GM23338 (cell line): ENCODE data around the gene IFITM10. TPM values are rescaled to one million over a fixed set of nuclear protein-coding genes. Genes with fewer than 3 reads are reported as not detected.

Source experiments
- ATAC-seq: fragments of 200-7000 bp; cut with Tn5 transposase; 3 replicates; pipeline ENCODE4 v1.9.1; 2020
- DNase-seq: peaks from one replicate; pipeline ENCODE4 v3.0.0-alpha.2; 2015; ENCODE audit warnings: low spot score
- H2AFZ ChIP-seq: fragments of 200-600 bp; sonication (generic); 2 replicates; pipeline ENCODE4 v1.8.0; 2016; ENCODE audit warnings: antibody characterized with exemption, mild to moderate bottlenecking, moderate library complexity
- H3F3A ChIP-seq: fragments of 200-600 bp; sonication (generic); replicated peaks from 2 replicates; pipeline ENCODE4 v1.8.0; 2017; ENCODE audit warnings: antibody characterized with exemption, mixed run types, low read depth
- H3K27ac ChIP-seq: fragments of 200-600 bp; sonication (generic); 2 replicates; pipeline ENCODE4 v1.6.1; 2016; ENCODE audit warnings: low read depth
- H3K27me3 ChIP-seq: fragments of 200-600 bp; sonication (generic); 2 replicates; pipeline ENCODE4 v1.8.0; 2016; ENCODE audit warnings: mild to moderate bottlenecking, mixed run types, moderate library complexity; ENCODE audit not compliant: insufficient read depth
- H3K36me3 ChIP-seq: fragments of 200-600 bp; sonication (generic); 2 replicates; pipeline ENCODE4 v1.8.0; 2016; ENCODE audit warnings: mild to moderate bottlenecking; ENCODE audit not compliant: insufficient read depth
- H3K4me1 ChIP-seq: fragments of 200-600 bp; sonication (generic); 2 replicates; pipeline ENCODE4 v1.8.0; 2016; ENCODE audit warnings: mild to moderate bottlenecking, moderate library complexity; ENCODE audit not compliant: insufficient read depth
- H3K4me2 ChIP-seq: fragments of 200-600 bp; sonication (generic); 2 replicates; pipeline ENCODE4 v1.7.1; 2017; ENCODE audit warnings: mixed run types
- H3K4me3 ChIP-seq: fragments of 200-600 bp; sonication (generic); 2 replicates; pipeline ENCODE4 v1.6.1; 2016; ENCODE audit warnings: mixed run types
- H3K79me2 ChIP-seq: fragments of 200-600 bp; sonication (generic); replicated peaks from 2 replicates; pipeline ENCODE4 v1.8.0; 2017; ENCODE audit warnings: mild to moderate bottlenecking; ENCODE audit not compliant: insufficient read depth
- H3K9me2 ChIP-seq: fragments of 200-600 bp; sonication (generic); 2 replicates; pipeline ENCODE4 v1.8.0; 2017; ENCODE audit not compliant: insufficient read depth
- H4K20me1 ChIP-seq: fragments of 200-600 bp; sonication (generic); replicated peaks from 2 replicates; pipeline ENCODE4 v1.8.0; 2017; ENCODE audit warnings: mild to moderate bottlenecking; ENCODE audit not compliant: insufficient read depth
- H3K27ac Mint-ChIP-seq: 2 replicates; pipeline ENCODE4 v1.8.0; 2020; ENCODE audit warnings: inconsistent platforms, mild to moderate bottlenecking, moderate library complexity, mixed read lengths
- H3K27me3 Mint-ChIP-seq: 3 replicates; pipeline ENCODE4 v1.8.0; 2022; ENCODE audit warnings: low read depth, mild to moderate bottlenecking, moderate library complexity, mixed read lengths, inconsistent platforms; ENCODE audit not compliant: insufficient read depth, poor library complexity
- H3K36me3 Mint-ChIP-seq: 3 replicates; pipeline ENCODE4 v1.8.0; 2021; ENCODE audit warnings: low read depth, mild to moderate bottlenecking, inconsistent platforms, moderate library complexity, mixed read lengths
- H3K4me1 Mint-ChIP-seq: 3 replicates; pipeline ENCODE4 v1.8.0; 2020; ENCODE audit warnings: mild to moderate bottlenecking, inconsistent platforms, mixed read lengths
- H3K4me3 Mint-ChIP-seq: 3 replicates; pipeline ENCODE4 v1.8.0; 2021; ENCODE audit warnings: moderate library complexity, mild to moderate bottlenecking, inconsistent platforms, mixed read lengths
- H3K9me3 Mint-ChIP-seq: 3 replicates; pipeline ENCODE4 v1.8.0; 2020; ENCODE audit warnings: moderate library complexity, mild to moderate bottlenecking, inconsistent platforms, mixed read lengths
- ETS1 ChIP-seq: IDR thresholded peaks from 2 replicates; pipeline ENCODE4 v1.6.1; 2016; ENCODE audit warnings: antibody characterized with exemption
- EZH2 ChIP-seq: fragments of 200-600 bp; sonication (generic); IDR thresholded peaks from one replicate; pipeline ENCODE4 v1.8.0; 2017; ENCODE audit warnings: antibody characterized with exemption, mild to moderate bottlenecking, low read depth; ENCODE audit not compliant: unreplicated experiment
- NANOG ChIP-seq: IDR thresholded peaks from 2 replicates; pipeline ENCODE4 v1.6.1; 2016; ENCODE audit warnings: antibody characterized with exemption, borderline replicate concordance
- POLR2AphosphoS5 ChIP-seq: IDR thresholded peaks from 2 replicates; pipeline ENCODE4 v1.6.1; 2016; ENCODE audit warnings: antibody characterized with exemption, low read depth
- STAT1 ChIP-seq: IDR thresholded peaks from one replicate; pipeline ENCODE4 v1.6.1; 2016; ENCODE audit warnings: antibody characterized with exemption; ENCODE audit not compliant: unreplicated experiment
- ZNF114 ChIP-seq: fragments of 250-450 bp; sonication (Bioruptor Pico); IDR thresholded peaks from 2 replicates; pipeline ENCODE4 v1.5.0; 2020; ENCODE audit warnings: mild to moderate bottlenecking, moderate library complexity
- ZNF331 ChIP-seq: fragments of 250-450 bp; sonication (Bioruptor Pico); IDR thresholded peaks from 2 replicates; pipeline ENCODE4 v1.5.0; 2020; ENCODE audit warnings: low read depth, mild to moderate bottlenecking, moderate library complexity
- ZNF462 ChIP-seq: fragments of 250-450 bp; sonication (Bioruptor Pico); IDR thresholded peaks from 2 replicates; pipeline ENCODE4 v1.5.0; 2020; ENCODE audit warnings: mild to moderate bottlenecking, moderate library complexity
- polyA plus RNA-seq: library from polyadenylated mRNA; unstranded; fragments of >200 nt; fragmentation: Nextera tagmentation; extraction: Ambion mirVana; gene quantifications from 2 replicates; pipeline ENCODE4 v1.2.1, GENCODE V29; 2016
- total RNA-seq: library from RNA; depleted of rRNA; stranded (reverse); fragments of >200 nt; shearing (Covaris generic); gene quantifications from 2 replicates; pipeline ENCODE4 v1.2.3, GENCODE V29; 2014

Gene IFITM10
- total and polyA plus RNA-seq, 2 experiments from 2014 or later = 0.06 TPM; not detected in 1

- Histone ChIP-seq H3K27me3 (no peaks in the 10 kb centered on the region), H3K27ac (no peak overlapping the region), H3F3A (no peaks in the 10 kb centered on the region), H4K20me1 (no peaks in the 10 kb centered on the region), H3K79me2 (no peaks in the 10 kb centered on the region; the same call in 1 of the 2 replicates), H3K36me3 (no peaks in the 10 kb centered on the region), H2AFZ (no peak overlapping the region), H3K9me2 (no peaks in the 10 kb centered on the region), H3K4me2 (no peak overlapping the region), H3K4me1 (no peaks in the 10 kb centered on the region), H3K4me3 (no peak overlapping the region)
- no peaks in the 10 kb centered on the region for H3K9me3 Mint-ChIP-seq
- peaks cover 12% of the 10 kb centered on the region; the same call in 2 of the 3 replicates for H3K36me3 Mint-ChIP-seq
- ATAC-seq (no peak; the same call in 2 of the 3 replicates), DNase-seq (no peak)
- no peak overlapping the region for H3K27ac Mint-ChIP-seq
- peaks cover 5% of the 10 kb centered on the region; the same call in 2 of the 3 replicates for H3K4me1 Mint-ChIP-seq
- TF ChIP-seq ETS1 = no peak
- no peak for TF ChIP-seq EZH2
- no peak for TF ChIP-seq POLR2AphosphoS5
- TF ChIP-seq ZNF331 (CRISPR knock-in tag) = no peak
- no peak for TF ChIP-seq STAT1
- no peak for TF ChIP-seq ZNF114 (CRISPR knock-in tag)
- TF ChIP-seq NANOG = no peak
- TF ChIP-seq ZNF462 = no peak
- no peak overlapping the region for H3K4me3 Mint-ChIP-seq
- H3K27me3 Mint-ChIP-seq = peaks cover 5% of the 10 kb centered on the region
Measured at GRCh38 chr11:1756791-1757771, 6.7 kb upstream of the IFITM10 start.
